SK-N-SH (cell line): ENCODE data around the gene ZNF766. TPM values are rescaled to one million over a fixed set of nuclear protein-coding genes. Genes with fewer than 3 reads are reported as not detected.
"Not testable (repeated sequence)": the region's sequence is repeated elsewhere in the genome, so short reads cannot be mapped to it uniquely, and the experiment has no call there.

ENCODE experiments used
- CTCF ChIA-PET: fragments of 300-600, 350-600 bp; formaldehyde crosslinking; extraction: SDS; loops from one replicate; lab custom pipeline; 2021; lab: Yijun Ruan, JAX
- POLR2A ChIA-PET: fragments of 350-600 bp; sonication (Branson Sonifier 250); formaldehyde crosslinking; extraction: SDS; loops from one replicate; lab custom pipeline; 2020; ENCODE audit warnings: antibody characterized with exemption, inconsistent platforms; lab: Yijun Ruan, JAX
- DNase-seq: peaks from one replicate; pipeline ENCODE4 v3.0.0; 2012
- H2AFZ ChIP-seq: fragments of 200-600 bp; sonication (generic); 2 replicates; pipeline ENCODE4 v1.8.1; 2016; ENCODE audit warnings: antibody characterized with exemption, mild to moderate bottlenecking, low read depth
- H3F3A ChIP-seq: fragments of 200-600 bp; sonication (generic); replicated peaks from 2 replicates; pipeline ENCODE3; 2016; ENCODE audit warnings: antibody characterized with exemption, mild to moderate bottlenecking; ENCODE audit not compliant: insufficient read depth
- H3K27ac ChIP-seq, 2 experiments: fragments of 200-500 bp in 1 of 2; fragments of 200-600 bp in 1 of 2; sonication (Bioruptor generic) in 1 of 2; sonication (generic), shearing (Covaris generic) in 1 of 2; 2 replicates each; pipeline versions ENCODE4 v1.5.1 to v1.6.1; 2014 to 2016; ENCODE audit warnings: low read depth in 2 of 2, inconsistent platforms in 1 of 2, low read length in 1 of 2, mild to moderate bottlenecking in 1 of 2, mixed read lengths in 1 of 2
- H3K27me3 ChIP-seq: fragments of 200-600 bp; sonication (generic), shearing (Covaris generic); 2 replicates; pipeline ENCODE4 v1.6.1; 2016; ENCODE audit warnings: mixed run types; ENCODE audit not compliant: insufficient read depth
- H3K36me3 ChIP-seq, 2 experiments: fragments of 200-500 bp in 1 of 2; fragments of 200-600 bp in 1 of 2; sonication (Bioruptor generic) in 1 of 2; sonication (generic) in 1 of 2; replicated peaks in 1 of 2; 2 replicates each; pipeline versions ENCODE3 to v1.5.1; 2014 to 2016; ENCODE audit warnings: low read length in 1 of 2, mild to moderate bottlenecking in 1 of 2; ENCODE audit not compliant: insufficient read depth in 2 of 2, control insufficient read depth in 1 of 2
- H3K4me1 ChIP-seq, 2 experiments: fragments of 200-500 bp in 1 of 2; fragments of 200-600 bp in 1 of 2; sonication (Bioruptor generic) in 1 of 2; sonication (generic), shearing (Covaris generic) in 1 of 2; 2 replicates each; pipeline versions ENCODE4 v1.5.1 to v1.6.1; 2014 to 2016; ENCODE audit warnings: low read depth in 1 of 2, low read length in 1 of 2, mixed run types in 1 of 2; ENCODE audit not compliant: insufficient read depth in 2 of 2, control insufficient read depth in 1 of 2
- H3K4me2 ChIP-seq: fragments of 200-600 bp; sonication (generic), shearing (Covaris generic); 2 replicates; pipeline ENCODE4 v1.6.1; 2017; ENCODE audit warnings: mixed run types
- H3K4me3 ChIP-seq, 2 experiments: fragments of 200-500 bp in 1 of 2; fragments of 200-600 bp in 1 of 2; sonication (Bioruptor generic) in 1 of 2; sonication (generic), shearing (Covaris generic) in 1 of 2; 2 replicates each; pipeline versions ENCODE4 v1.5.1 to v1.8.1; 2014 to 2016; ENCODE audit warnings: low read depth in 2 of 2, inconsistent platforms in 1 of 2, low read length in 1 of 2, mild to moderate bottlenecking in 1 of 2, mixed read lengths in 1 of 2, moderate library complexity in 1 of 2
- H3K79me2 ChIP-seq: fragments of 200-600 bp; sonication (generic); 2 replicates; pipeline ENCODE4 v1.8.1; 2017; ENCODE audit warnings: mild to moderate bottlenecking; ENCODE audit not compliant: insufficient read depth
- H3K9ac ChIP-seq: fragments of 200-600 bp; sonication (generic); 2 replicates; pipeline ENCODE4 v1.6.1; 2017; ENCODE audit warnings: mixed run types
- H3K9me2 ChIP-seq: fragments of 200-600 bp; sonication (generic); 2 replicates; pipeline ENCODE4 v1.6.1; 2017; ENCODE audit warnings: mixed run types
- H3K9me3 ChIP-seq: fragments of 200-600 bp; sonication (generic); 2 replicates; pipeline ENCODE4 v1.6.1; 2017; ENCODE audit warnings: mixed run types, mild to moderate bottlenecking, moderate library complexity
- H4K20me1 ChIP-seq: fragments of 200-600 bp; sonication (generic); 2 replicates; pipeline ENCODE4 v1.6.1; 2017; ENCODE audit warnings: mild to moderate bottlenecking, mixed run types; ENCODE audit not compliant: insufficient read depth
- CTCF ChIP-seq: fragments of 200-600 bp; sonication (generic); IDR thresholded peaks from 2 replicates; pipeline ENCODE4 v1.6.1; 2017; ENCODE audit warnings: antibody characterized with exemption, mild to moderate bottlenecking, moderate library complexity
- FOXM1 ChIP-seq: IDR thresholded peaks from 2 replicates; pipeline ENCODE4 v1.4.0; 2012; ENCODE audit warnings: low read depth, mild to moderate bottlenecking
- GATA2 ChIP-seq: sonication (generic); formaldehyde crosslinking; IDR thresholded peaks from 2 replicates; pipeline ENCODE4 v1.5.0; 2020; ENCODE audit warnings: mild to moderate bottlenecking, missing genetic modification reagents
- IRF3 ChIP-seq: fragments of 150-350 bp; IDR thresholded peaks from 2 replicates; pipeline ENCODE4 v1.6.1; 2016; ENCODE audit warnings: mild to moderate bottlenecking, low read depth, low read length
- MAX ChIP-seq: IDR thresholded peaks from 2 replicates; pipeline ENCODE4 v1.4.0; 2012; ENCODE audit warnings: low read depth
- MEF2A ChIP-seq: IDR thresholded peaks from 2 replicates; pipeline ENCODE4 v1.4.0; 2012; ENCODE audit warnings: low read depth, borderline replicate concordance
- MXI1 ChIP-seq: IDR thresholded peaks from 2 replicates; pipeline ENCODE4 v1.6.1; 2012; ENCODE audit warnings: mild to moderate bottlenecking, low read depth, low read length, improper control_type of control experiment
- NRF1 ChIP-seq: IDR thresholded peaks from 2 replicates; pipeline ENCODE4 v1.6.1; 2012; ENCODE audit warnings: low read depth, mild to moderate bottlenecking, low read length
- PBX3 ChIP-seq: IDR thresholded peaks from 2 replicates; pipeline ENCODE4; 2012
- RAD21 ChIP-seq: IDR thresholded peaks from 2 replicates; pipeline ENCODE4 v1.6.1; 2012; ENCODE audit warnings: mild to moderate bottlenecking, low read length
- RXRA ChIP-seq: IDR thresholded peaks from 2 replicates; pipeline ENCODE4 v1.4.0; 2012; ENCODE audit warnings: low read depth, mild to moderate bottlenecking, borderline replicate concordance
- SMC3 ChIP-seq: IDR thresholded peaks from 2 replicates; pipeline ENCODE4 v1.6.1; 2012; ENCODE audit warnings: low read depth, low read length, improper control_type of control experiment
- USF2 ChIP-seq: fragments of 150-350 bp; IDR thresholded peaks from 2 replicates; pipeline ENCODE4 v1.6.1; 2017; ENCODE audit warnings: antibody characterized with exemption, low read length, low read depth, borderline replicate concordance
- YY1 ChIP-seq: IDR thresholded peaks from 2 replicates; pipeline ENCODE4 v1.4.0; 2012; ENCODE audit warnings: low read depth, mild to moderate bottlenecking
- WGBS: methylation state at CpG from one replicate; pipeline ENCODE4 v1.1.6; 2017; ENCODE audit warnings: low lambda C conversion rate; 5-methylcytosine and 5-hydroxymethylcytosine counted together
- polyA plus RNA-seq, 3 experiments: library from polyadenylated mRNA; depleted of rRNA; stranded (reverse); fragments of >200 nt; gene quantifications; 2 replicates each; pipeline ENCODE4 v1.2.3, GENCODE V29; 2012

Gene ZNF766
- polyA plus RNA-seq, 1 of the 3 experiments (the other 2 are of a cell fraction) = 3.9 TPM

- H3K9ac ChIP-seq = peak overlapping the region; percentile 93
- no peaks in the 10 kb centered on the region; a peak in 1 of 4 replicates for H3K4me1 ChIP-seq
- H3K9me3 ChIP-seq = peaks cover 6% of the 10 kb centered on the region; the same call in 1 of the 2 replicates
- H4K20me1 ChIP-seq = no peaks in the 10 kb centered on the region
- ChIA-PET CTCF (no interaction called here), POLR2A (interaction anchor here (1.2 to 1.4 kb wide), 2 partner anchors 8 to 33 kb away, joined by 3 to 8 read pairs; partner anchors contain the start of gene ZNF880)
- peak overlapping the region; percentile 92 to 98 for H3K4me3 ChIP-seq
- peak overlapping the region; percentile 88 for H3K4me2 ChIP-seq
- TF ChIP-seq IRF3 (no peak), MXI1 (peak; percentile 44; the same call in 1 of the 2 replicates)
- H3F3A ChIP-seq = no peaks in the 10 kb centered on the region
- peaks cover 3 to 4% of the 10 kb centered on the region in 2 experiments for H3K36me3 ChIP-seq
- no peaks in the 10 kb centered on the region for H3K27me3 ChIP-seq
- WGBS = 8% methylated on average over 9 of the region's 9 CpGs
- peaks cover 6% of the 10 kb centered on the region; the same call in 1 of the 2 replicates for H3K79me2 ChIP-seq
- H2AFZ ChIP-seq = peak overlapping the region; percentile 99
- H3K27ac ChIP-seq = peak overlapping the region; percentile 61 to 72
- H3K9me2 ChIP-seq = no peaks in the 10 kb centered on the region
- DNase-seq = peak; percentile 45
Measured at GRCh38 chr19:52336791-52337381, 67.5 kb downstream of the ZNF766 start.

- H3K36me3 ChIP-seq, H4K20me1 ChIP-seq, H2AFZ ChIP-seq, H3K27me3 ChIP-seq, H3K4me3 ChIP-seq, H3K27ac ChIP-seq, H3K4me2 ChIP-seq, POLR2A ChIA-PET, CTCF ChIA-PET, H3F3A ChIP-seq, H3K4me1 ChIP-seq, H3K9me2 ChIP-seq, H3K9ac ChIP-seq, H3K79me2 ChIP-seq, H3K9me3 ChIP-seq, DNase-seq: not testable (repeated sequence)
- 87% methylated on average over 3 of the region's 3 CpGs for WGBS
Measured at GRCh38 chr19:52339022-52339421, 69.6 kb downstream of the ZNF766 start.

GRCh38 chr19:52343548-52343947 lies 74.2 kb downstream of the ZNF766 start:
- H4K20me1 ChIP-seq = no peaks in the 10 kb centered on the region
- H3K4me3 ChIP-seq = no peak overlapping the region
- 14% methylated on average over 8 of the region's 8 CpGs for WGBS
- no peaks in the 10 kb centered on the region for H3K27me3 ChIP-seq
- DNase-seq = peak; percentile 74
- H3K4me2 ChIP-seq = no peak overlapping the region
- TF ChIP-seq CTCF = peak; percentile 50
- peak; percentile 22; the same call in 1 of the 2 replicates for TF ChIP-seq SMC3
- TF ChIP-seq USF2 = no peak
- TF ChIP-seq MXI1 = no peak
- no peak for TF ChIP-seq FOXM1
- no peak for TF ChIP-seq GATA2 (CRISPR knock-in tag)
- no peak for TF ChIP-seq YY1
- TF ChIP-seq MAX = no peak
- TF ChIP-seq MEF2A = no peak
- no peak for TF ChIP-seq PBX3
- TF ChIP-seq RXRA = no peak
- peak; percentile 59 for TF ChIP-seq RAD21
- TF ChIP-seq NRF1 = no peak
- H3K9me3 ChIP-seq = no peaks in the 10 kb centered on the region
- H3K27ac ChIP-seq = no peak overlapping the region
- peaks cover 0 to 9% of the 10 kb centered on the region in 2 experiments for H3K36me3 ChIP-seq
- no peaks in the 10 kb centered on the region for H3F3A ChIP-seq
- ChIA-PET POLR2A (no interaction called here), CTCF (interaction anchor here (0.6 to 1.5 kb wide), 9 partner anchors 16 to 270 kb away, joined by 3 to 4 read pairs (median 3); partner anchors contain the start of gene ZNF880)
- no peak overlapping the region for H2AFZ ChIP-seq
- no peaks in the 10 kb centered on the region for H3K4me1 ChIP-seq
- H3K79me2 ChIP-seq = no peaks in the 10 kb centered on the region
- H3K9ac ChIP-seq = no peak overlapping the region
- no peaks in the 10 kb centered on the region for H3K9me2 ChIP-seq
